DOHH2 (cell line): Measurements from ENCODE around the gene REXO4.

ENCODE experiments used
- H3F3A ChIP-seq: fragments of 200-600 bp; sonication (generic), shearing (Covaris generic); 2 replicates; pipeline ENCODE4 v1.6.0; 2016; ENCODE audit warnings: antibody characterized with exemption, mild to moderate bottlenecking; ENCODE audit not compliant: control insufficient read depth, insufficient read depth
- H3K27ac ChIP-seq: fragments of 200-600 bp; sonication (generic); 2 replicates; pipeline ENCODE4 v1.5.1; 2014; ENCODE audit warnings: low read depth, mild to moderate bottlenecking, low read length, moderate library complexity
- H3K27me3 ChIP-seq: fragments of 200-600 bp; sonication (generic); 2 replicates; pipeline ENCODE4 v1.6.1; 2014; ENCODE audit warnings: mild to moderate bottlenecking, low read length, mixed read lengths; ENCODE audit not compliant: control insufficient read depth
- H3K36me3 ChIP-seq: fragments of 200-600 bp; sonication (generic); 2 replicates; pipeline ENCODE4 v1.6.1; 2014; ENCODE audit warnings: mild to moderate bottlenecking, low read length, moderate library complexity, mixed read lengths; ENCODE audit not compliant: control insufficient read depth
- H3K4me1 ChIP-seq: fragments of 200-600 bp; sonication (generic); 2 replicates; pipeline ENCODE4 v1.6.1; 2014; ENCODE audit warnings: mild to moderate bottlenecking, low read length, mixed read lengths; ENCODE audit not compliant: control insufficient read depth
- H3K4me2 ChIP-seq: fragments of 200-600 bp; sonication (generic); 2 replicates; pipeline ENCODE4 v1.6.0; 2014; ENCODE audit warnings: mild to moderate bottlenecking, low read length, moderate library complexity
- H3K4me3 ChIP-seq: fragments of 200-600 bp; sonication (generic); 2 replicates; pipeline ENCODE4 v1.5.1; 2014; ENCODE audit warnings: mild to moderate bottlenecking, low read length, mixed read lengths
- H3K79me2 ChIP-seq: fragments of 200-600 bp; sonication (generic); 2 replicates; pipeline ENCODE4 v1.6.1; 2014; ENCODE audit warnings: mild to moderate bottlenecking, low read length, mixed read lengths; ENCODE audit not compliant: control insufficient read depth
- H3K9me2 ChIP-seq: fragments of 200-600 bp; sonication (generic); replicated peaks from 2 replicates; pipeline ENCODE4 v1.6.1; 2014; ENCODE audit warnings: mild to moderate bottlenecking, low read length, mixed read lengths; ENCODE audit not compliant: control insufficient read depth
- H3K9me3 ChIP-seq: fragments of 200-600 bp; sonication (generic); 2 replicates; pipeline ENCODE4 v1.6.1; 2014; ENCODE audit warnings: antibody characterized with exemption, low read length, mixed read lengths; ENCODE audit not compliant: control insufficient read depth, insufficient read depth
- H4K20me1 ChIP-seq: fragments of 200-600 bp; sonication (generic); 2 replicates; pipeline ENCODE4 v1.6.0; 2014; ENCODE audit warnings: low read depth, mild to moderate bottlenecking, antibody characterized with exemption, low read length, moderate library complexity; ENCODE audit not compliant: control insufficient read depth, insufficient read depth
- EZH2phosphoT487 ChIP-seq: fragments of 200-600 bp; sonication (generic); IDR thresholded peaks from 2 replicates; pipeline ENCODE4 v1.6.1; 2017; ENCODE audit warnings: borderline replicate concordance, mild to moderate bottlenecking, antibody characterized with exemption, low read length, moderate library complexity, mixed read lengths
- TF ChIP-seq, protein P1 (sequence below): fragments of 200-600 bp; sonication (generic); IDR thresholded peaks from one replicate; pipeline ENCODE4 v1.5.1; 2014; ENCODE audit warnings: antibody characterized with exemption, mild to moderate bottlenecking, low read depth, low read length; ENCODE audit not compliant: poor library complexity, severe bottlenecking

The REXO4 gene

DNA sequence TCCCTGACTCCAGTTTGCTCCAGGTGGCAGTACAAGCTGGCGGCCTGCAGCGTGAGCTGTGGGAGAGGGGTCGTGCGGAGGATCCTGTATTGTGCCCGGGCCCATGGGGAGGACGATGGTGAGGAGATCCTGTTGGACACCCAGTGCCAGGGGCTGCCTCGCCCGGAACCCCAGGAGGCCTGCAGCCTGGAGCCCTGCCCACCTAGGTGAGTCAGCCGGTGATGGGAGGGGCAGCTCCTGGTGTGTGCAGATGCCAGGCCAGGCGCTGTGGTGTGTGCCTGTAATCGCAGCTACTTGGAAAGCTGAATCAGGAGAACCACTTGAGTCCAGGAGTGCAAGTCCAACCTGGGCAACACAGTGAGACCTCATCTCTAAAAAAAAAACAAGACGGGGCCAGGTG, 31.9 kb upstream of the REXO4 start:
- no peak overlapping the region for H3K27ac ChIP-seq
- no peaks in the 10 kb centered on the region for H3K9me2 ChIP-seq
- no peak overlapping the region for H3K4me2 ChIP-seq
- TF ChIP-seq, protein P1, sequence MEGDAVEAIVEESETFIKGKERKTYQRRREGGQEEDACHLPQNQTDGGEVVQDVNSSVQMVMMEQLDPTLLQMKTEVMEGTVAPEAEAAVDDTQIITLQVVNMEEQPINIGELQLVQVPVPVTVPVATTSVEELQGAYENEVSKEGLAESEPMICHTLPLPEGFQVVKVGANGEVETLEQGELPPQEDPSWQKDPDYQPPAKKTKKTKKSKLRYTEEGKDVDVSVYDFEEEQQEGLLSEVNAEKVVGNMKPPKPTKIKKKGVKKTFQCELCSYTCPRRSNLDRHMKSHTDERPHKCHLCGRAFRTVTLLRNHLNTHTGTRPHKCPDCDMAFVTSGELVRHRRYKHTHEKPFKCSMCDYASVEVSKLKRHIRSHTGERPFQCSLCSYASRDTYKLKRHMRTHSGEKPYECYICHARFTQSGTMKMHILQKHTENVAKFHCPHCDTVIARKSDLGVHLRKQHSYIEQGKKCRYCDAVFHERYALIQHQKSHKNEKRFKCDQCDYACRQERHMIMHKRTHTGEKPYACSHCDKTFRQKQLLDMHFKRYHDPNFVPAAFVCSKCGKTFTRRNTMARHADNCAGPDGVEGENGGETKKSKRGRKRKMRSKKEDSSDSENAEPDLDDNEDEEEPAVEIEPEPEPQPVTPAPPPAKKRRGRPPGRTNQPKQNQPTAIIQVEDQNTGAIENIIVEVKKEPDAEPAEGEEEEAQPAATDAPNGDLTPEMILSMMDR: no peak
- TF ChIP-seq EZH2phosphoT487: no peak
- H3K4me3 ChIP-seq: no peak overlapping the region
- H3K27me3 ChIP-seq: peaks cover 17% of the 10 kb centered on the region
- H3F3A ChIP-seq: no peaks in the 10 kb centered on the region
- H4K20me1 ChIP-seq: no peaks in the 10 kb centered on the region
- H3K36me3 ChIP-seq: no peaks in the 10 kb centered on the region
- H3K9me3 ChIP-seq: no peaks in the 10 kb centered on the region
- no peaks in the 10 kb centered on the region for H3K79me2 ChIP-seq
- no peaks in the 10 kb centered on the region for H3K4me1 ChIP-seq

DNA sequence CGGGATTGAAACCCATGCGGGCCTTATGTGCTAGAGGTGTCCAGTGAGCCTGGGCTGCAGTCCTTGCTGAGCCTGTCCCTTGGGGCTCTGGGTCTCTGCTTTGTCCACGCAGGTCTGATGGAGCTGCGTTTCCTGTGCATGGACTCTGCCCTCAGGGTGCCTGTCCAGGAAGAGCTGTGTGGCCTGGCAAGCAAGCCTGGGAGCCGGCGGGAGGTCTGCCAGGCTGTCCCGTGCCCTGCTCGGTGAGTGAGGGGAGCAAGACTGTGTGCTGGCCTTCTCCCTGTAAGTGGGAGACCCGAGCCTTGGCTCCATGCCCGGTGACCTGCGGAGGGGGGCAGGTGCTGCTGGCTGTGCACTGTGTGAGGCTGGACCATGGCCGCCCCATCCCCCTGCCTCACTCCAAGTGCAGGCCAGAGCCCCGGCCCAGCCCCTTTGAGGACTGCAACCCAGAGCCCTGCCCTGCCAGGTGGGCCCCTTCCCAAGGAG, 30.7 kb upstream of the REXO4 start:
- peaks cover 17% of the 10 kb centered on the region for H3K27me3 ChIP-seq
- no peak overlapping the region for H3K4me2 ChIP-seq
- no peaks in the 10 kb centered on the region for H3K9me3 ChIP-seq
- no peak overlapping the region for H3K27ac ChIP-seq
- H3F3A ChIP-seq: no peaks in the 10 kb centered on the region
- H3K4me1 ChIP-seq: no peaks in the 10 kb centered on the region
- H3K79me2 ChIP-seq: no peaks in the 10 kb centered on the region
- no peak overlapping the region for H3K4me3 ChIP-seq
- H4K20me1 ChIP-seq: no peaks in the 10 kb centered on the region
- TF ChIP-seq, protein P1: no peak
- no peak for TF ChIP-seq EZH2phosphoT487
- H3K36me3 ChIP-seq: no peaks in the 10 kb centered on the region
- H3K9me2 ChIP-seq: no peaks in the 10 kb centered on the region

DNA sequence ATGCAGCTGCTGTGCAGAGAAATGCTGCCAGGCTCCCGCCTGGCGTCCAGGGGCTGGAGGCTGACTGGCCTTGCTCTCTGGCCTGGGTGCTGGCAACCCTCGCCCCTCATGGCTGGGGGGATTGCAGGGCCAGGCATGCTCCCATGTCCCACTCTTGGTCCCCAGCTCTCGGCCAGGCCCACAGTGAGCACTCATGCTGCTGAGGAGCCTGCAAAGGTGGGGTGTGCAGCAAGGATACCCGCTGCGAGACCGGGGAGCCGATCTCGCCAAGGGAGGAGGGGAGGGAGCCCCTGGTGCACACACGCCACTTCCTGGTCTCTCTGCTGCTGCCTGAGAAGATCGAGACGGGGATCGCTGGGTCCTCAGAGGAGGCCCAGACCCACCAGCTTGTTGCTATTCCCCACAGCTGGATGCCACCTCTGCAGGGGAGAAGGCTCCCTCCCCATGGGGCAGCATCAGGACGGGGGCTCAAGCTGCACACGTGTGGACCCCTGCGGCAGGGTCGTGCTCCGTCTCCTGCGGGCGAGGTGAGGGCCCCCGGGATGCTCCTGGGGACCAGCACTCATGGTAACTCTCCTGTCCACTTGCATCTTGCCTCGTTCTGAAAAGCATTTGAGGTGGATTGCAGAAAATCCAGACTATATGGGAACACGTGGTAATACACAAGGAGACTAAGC, 27.6 kb upstream of the REXO4 start:
- Histone ChIP-seq H3F3A (no peaks in the 10 kb centered on the region), H3K27me3 (0 out of 2 replicates have a peak, but pooled peaks cover 5% of the 10 kb centered on the region), H3K4me2 (no peak overlapping the region), H3K4me1 (peaks cover 15% of the 10 kb centered on the region), H3K27ac (no peak overlapping the region), H3K4me3 (no peak overlapping the region), H3K36me3 (no peaks in the 10 kb centered on the region), H3K9me3 (no peaks in the 10 kb centered on the region), H3K9me2 (no peaks in the 10 kb centered on the region), H4K20me1 (no peaks in the 10 kb centered on the region), H3K79me2 (no peaks in the 10 kb centered on the region)
- no peak for TF ChIP-seq EZH2phosphoT487
- TF ChIP-seq, protein P1: no peak
